CD4-positive, alpha-beta T cell (primary cell): ENCODE data around the gene PRKAR1B. TPM values are rescaled to one million over a fixed set of nuclear protein-coding genes. Genes with fewer than 3 reads are reported as not detected.
A peak's percentile ranks its signal among the peaks of the same experiment; 100 is the strongest.

Experiments
- ATAC-seq: fragments of 200-7000 bp; cut with Tn5 transposase; one replicate; pipeline ENCODE4 v1.10.0; 2022; ENCODE audit warnings: mild to moderate bottlenecking; ENCODE audit not compliant: poor library complexity
- CTCF ChIA-PET: fragments of 350-600 bp; sonication (Branson Sonifier 250); formaldehyde crosslinking; loops from one replicate; lab custom pipeline; 2021; ENCODE audit warnings: antibody characterized with exemption, inconsistent platforms; lab: Charles Lee
- POLR2A ChIA-PET: fragments of 350-600 bp; sonication (Branson Sonifier 250); formaldehyde crosslinking; loops from one replicate; lab custom pipeline; 2021; ENCODE audit warnings: antibody characterized with exemption, inconsistent platforms; lab: Charles Lee
- DNase-seq, 14 experiments: peaks; one replicate each; pipeline ENCODE4 v3.0.0-alpha.2; 2013 to 2020; ENCODE audit warnings: mixed read lengths in 2 of 14
- H3K27ac ChIP-seq, 2 donors: one replicate each; pipeline versions ENCODE4 v1.5.1 to v1.7.0; 2013; ENCODE audit warnings: low read length in 2 of 2, low read depth in 1 of 2, mild to moderate bottlenecking in 1 of 2
- H3K27me3 ChIP-seq, 2 experiments: 1 replicate in 1 of 2; 2 replicates in 1 of 2; pipeline versions ENCODE4 v1.6.1 to v1.7.0; 2013; ENCODE audit warnings: low read length in 2 of 2, control low read depth in 1 of 2, mild to moderate bottlenecking in 1 of 2, moderate library complexity in 1 of 2; ENCODE audit not compliant: insufficient read depth in 2 of 2, control insufficient read depth in 1 of 2
- H3K36me3 ChIP-seq: one replicate; pipeline ENCODE4 v1.6.1; 2013; ENCODE audit warnings: low read length, control low read depth; ENCODE audit not compliant: insufficient read depth
- H3K4me1 ChIP-seq: one replicate; pipeline ENCODE4 v1.6.1; 2013; ENCODE audit warnings: low read length, control low read depth; ENCODE audit not compliant: insufficient read depth
- H3K4me3 ChIP-seq: one replicate; pipeline ENCODE4 v1.5.1; 2013; ENCODE audit warnings: mild to moderate bottlenecking, low read length, moderate library complexity
- H3K9me3 ChIP-seq, 2 experiments: 1 replicate in 1 of 2; 2 replicates in 1 of 2; pipeline versions ENCODE4 v1.6.1 to v1.7.0; 2013; ENCODE audit warnings: low read length in 2 of 2, mild to moderate bottlenecking in 2 of 2, control low read depth in 1 of 2, moderate library complexity in 1 of 2; ENCODE audit not compliant: control insufficient read depth in 1 of 2, insufficient read depth in 1 of 2
- H3K27ac Mint-ChIP-seq: one replicate; pipeline ENCODE4 v1.8.0; 2020; ENCODE audit warnings: mixed read lengths
- H3K27me3 Mint-ChIP-seq: one replicate; pipeline ENCODE4 v1.8.0; 2021; ENCODE audit warnings: mixed read lengths
- H3K36me3 Mint-ChIP-seq: one replicate; pipeline ENCODE4 v1.8.0; 2021; ENCODE audit warnings: low read depth, mixed read lengths
- H3K4me1 Mint-ChIP-seq: one replicate; pipeline ENCODE4 v1.8.0; 2021; ENCODE audit warnings: low read depth, mixed read lengths
- H3K4me3 Mint-ChIP-seq: one replicate; pipeline ENCODE4 v1.8.0; 2020; ENCODE audit warnings: mild to moderate bottlenecking, mixed read lengths
- H3K9me3 Mint-ChIP-seq: one replicate; pipeline ENCODE4 v1.8.0; 2020; ENCODE audit warnings: mixed read lengths
- CTCF ChIP-seq: fragments of 200-600 bp; IDR thresholded peaks from one replicate; pipeline ENCODE4 v1.8.0; 2022; ENCODE audit warnings: antibody characterized with exemption, mild to moderate bottlenecking
- intact Hi-C, 2 experiments: fragments of 100-400 bp; cut with DNase I in 1 of 2; cut with micrococcal nuclease in 1 of 2; formaldehyde crosslinking; loops; one replicate each; pipeline versions ENCODE4 v1.15.1 to v1.9.0; 2023 to 2025; cut with DNase I, micrococcal nuclease
- total RNA-seq, 174 experiments: library from RNA in 2 of 174; stranded (reverse) in 2 of 174; gene quantifications; one replicate each; pipeline ENCODE4 v1.2.3 and lab custom pipeline; 2021 to 2026

The PRKAR1B gene
- total RNA-seq, 2 experiments from 2014 or later, result 18.8 to 19.5 TPM

GRCh38 chr7:609365-609764 lies 117.7 kb downstream of the PRKAR1B start:
- H3K27ac Mint-ChIP-seq, result peak overlapping the region; percentile 97
- POLR2A ChIA-PET, result interaction anchor here (0.9 to 1.0 kb wide), 2 partner anchors 8 to 16 kb away, joined by 3 to 4 read pairs; no protein-coding TSS in a partner anchor
- intact Hi-C loops, result no loop called here
- H3K4me1 ChIP-seq, result peaks cover 69% of the 10 kb centered on the region
- peaks cover 6% of the 10 kb centered on the region for H3K36me3 ChIP-seq
- H3K27me3 Mint-ChIP-seq, result no peaks in the 10 kb centered on the region
- H3K9me3 ChIP-seq, result peaks cover 0 to 21% of the 10 kb centered on the region in 2 experiments
- no peak for TF ChIP-seq CTCF
- H3K4me1 Mint-ChIP-seq, result peaks cover 61% of the 10 kb centered on the region
- ATAC-seq (no peak), DNase-seq (peak in 1 of 14 experiments; percentile 37)
- H3K36me3 Mint-ChIP-seq, result peaks cover 25% of the 10 kb centered on the region
- H3K27ac ChIP-seq, result no peak overlapping the region
- H3K4me3 ChIP-seq, result no peak overlapping the region
- H3K4me3 Mint-ChIP-seq, result peak overlapping the region; percentile 25
- H3K27me3 ChIP-seq, result no peaks in the 10 kb centered on the region
- peaks cover 3% of the 10 kb centered on the region for H3K9me3 Mint-ChIP-seq
- CTCF ChIA-PET, result no interaction called here

GRCh38 chr7:608954-609353 lies 118.1 kb downstream of the PRKAR1B start:
- H3K9me3 ChIP-seq, result peaks cover 0 to 25% of the 10 kb centered on the region in 2 experiments
- ChIA-PET CTCF (no interaction called here), POLR2A (interaction anchor here (0.9 to 1.0 kb wide), 2 partner anchors 9 to 16 kb away, joined by 3 to 4 read pairs; no protein-coding TSS in a partner anchor)
- intact Hi-C loops, result no loop called here
- H3K4me1 ChIP-seq, result peaks cover 69% of the 10 kb centered on the region
- no peak overlapping the region for H3K27ac ChIP-seq
- Mint-ChIP-seq H3K9me3 (peaks cover 3% of the 10 kb centered on the region), H3K27ac (peak overlapping the region; percentile 97), H3K27me3 (no peaks in the 10 kb centered on the region), H3K4me3 (no peak overlapping the region), H3K4me1 (peaks cover 64% of the 10 kb centered on the region), H3K36me3 (peaks cover 27% of the 10 kb centered on the region)
- ATAC-seq (no peak), DNase-seq (no peak)
- TF ChIP-seq CTCF, result no peak
- H3K27me3 ChIP-seq, result no peaks in the 10 kb centered on the region
- H3K36me3 ChIP-seq, result peaks cover 6% of the 10 kb centered on the region
- H3K4me3 ChIP-seq, result no peak overlapping the region

GRCh38 chr7:608361-608760 lies 118.7 kb downstream of the PRKAR1B start:
- no peak for TF ChIP-seq CTCF
- peaks cover 66% of the 10 kb centered on the region for H3K4me1 Mint-ChIP-seq
- intact Hi-C loops, result no loop called here

More at GRCh38 chr7:608361-608760, 118.7 kb downstream of the PRKAR1B start:
- ATAC-seq (no peak), DNase-seq (no peak)
- Mint-ChIP-seq H3K27me3 (no peaks in the 10 kb centered on the region), H3K36me3 (peaks cover 27% of the 10 kb centered on the region), H3K27ac (peak overlapping the region; percentile 98), H3K4me3 (peak overlapping the region; percentile 58), H3K9me3 (peaks cover 3% of the 10 kb centered on the region)
- no peak overlapping the region for H3K4me3 ChIP-seq
- ChIA-PET CTCF (no interaction called here), POLR2A (no interaction called here)
- H3K36me3 ChIP-seq, result peaks cover 6% of the 10 kb centered on the region
- H3K27ac ChIP-seq, result no peak overlapping the region
- H3K4me1 ChIP-seq, result peaks cover 69% of the 10 kb centered on the region
- H3K27me3 ChIP-seq, result no peaks in the 10 kb centered on the region
- H3K9me3 ChIP-seq, result peaks cover 0 to 28% of the 10 kb centered on the region in 2 experiments
